ENCODE results near the gene LMBRD2. TPM values are rescaled to one million over a fixed set of nuclear protein-coding genes. Genes with fewer than 3 reads are reported as not detected.

LMBRD2 gene
- polyA plus RNA-seq, 1 donor (not counting 4 experiments of a cell fraction or from before 2014, with no cell fraction given): 4.7 TPM

DNA sequence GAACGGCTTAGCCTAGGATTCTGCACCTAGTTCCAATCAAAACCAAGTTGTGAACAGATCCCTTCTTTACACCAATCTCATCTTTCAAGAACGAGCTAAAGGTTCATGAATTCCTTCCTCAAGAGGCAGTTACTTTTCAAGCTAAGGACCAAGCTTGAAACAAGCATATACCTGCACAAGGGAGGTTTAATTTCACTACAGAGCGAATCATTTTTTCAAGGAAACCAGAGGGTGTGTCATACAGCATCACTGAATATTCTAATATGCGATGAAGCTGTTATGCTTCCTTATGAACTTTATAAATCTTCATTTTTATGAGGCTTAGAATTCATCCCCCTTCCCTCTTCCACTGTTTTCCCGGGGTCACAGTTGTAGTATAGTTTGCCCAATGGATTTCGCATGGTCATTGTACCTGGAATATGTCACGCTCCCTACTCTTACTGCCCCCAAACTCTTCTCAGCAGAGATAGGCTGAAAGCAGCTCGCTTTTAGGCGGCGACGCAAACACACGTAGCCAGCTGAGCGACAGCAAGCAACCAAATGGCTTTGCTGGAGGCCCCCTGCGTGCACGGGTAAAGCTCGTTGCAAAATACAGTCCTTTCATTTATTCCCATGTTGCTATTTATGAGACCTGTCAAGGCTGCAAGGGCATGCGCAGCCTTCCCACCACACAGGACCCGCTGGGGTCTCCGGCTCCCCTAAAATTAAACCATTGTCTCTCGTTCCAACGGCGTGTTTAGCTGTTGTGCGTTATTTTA is 832 bp downstream of the LMBRD2 start:
- dilution Hi-C loops (cut with MboI; ENCODE audit: extremely low pct_ligation_motif_present, low sequenced_read_pairs): no loop called here
- no peak for FAIRE-seq

GRCh38 chr5:36147681-36148080 is 4.0 kb downstream of the LMBRD2 start:
- no peak overlapping the region for H3K4me2 ChIP-seq (ENCODE audit: control insufficient read depth, extremely low read depth, insufficient read depth, low read depth, low read length)
- H4K20me1 ChIP-seq (ENCODE audit: control insufficient read depth, extremely low read depth, insufficient read depth, low read length): no peaks in the 10 kb centered on the region
- DNase-seq (ENCODE audit: low read depth, low spot score) (no peak), FAIRE-seq (no peak)
- no peak overlapping the region for H3K9ac ChIP-seq (ENCODE audit: control insufficient read depth, extremely low read depth, insufficient read depth, low read length)
- no peaks in the 10 kb centered on the region for H3K9me1 ChIP-seq (ENCODE audit: control insufficient read depth, extremely low read depth, insufficient read depth, low read length)
- TF ChIP-seq CTCF (optimal IDR thresholded peaks at IDR 0.05 in 1 of 3, IDR thresholded peaks at IDR 0.05 in 1 of 3, conservative IDR thresholded peaks at IDR 0.05 in 1 of 3; ENCODE audit: extremely low read depth in 1 of 3, insufficient read depth in 2 of 3, low read length in 3 of 3) (no peak), EZH2 (IDR thresholded peaks at IDR 0.05; ENCODE audit: low read length) (no peak)
- H3K27ac ChIP-seq (ENCODE audit: control insufficient read depth, insufficient read depth, low read length): no peak overlapping the region
- no peaks in the 10 kb centered on the region for H3K27me3 ChIP-seq (ENCODE audit: control insufficient read depth, extremely low read depth, insufficient read depth, low read length)
- H3K79me2 ChIP-seq (ENCODE audit: control insufficient read depth, insufficient read depth, low read length): peaks cover 11% of the 10 kb centered on the region
- no peaks in the 10 kb centered on the region for H3K9me3 ChIP-seq (ENCODE audit: control insufficient read depth, low read depth, low read length)
- dilution Hi-C loops (cut with MboI; ENCODE audit: extremely low pct_ligation_motif_present, low sequenced_read_pairs): no loop called here
- no peak overlapping the region for H3K4me3 ChIP-seq (ENCODE audit: control insufficient read depth in 2 of 3, extremely low read depth in 1 of 3, insufficient read depth in 2 of 3, low read depth in 1 of 3, low read length in 3 of 3)
- no peak overlapping the region for H2AFZ ChIP-seq (ENCODE audit: control insufficient read depth, low read length)
- no peaks in the 10 kb centered on the region for H3K4me1 ChIP-seq (ENCODE audit: control insufficient read depth, extremely low read depth, insufficient read depth, low read length)
- no peaks in the 10 kb centered on the region for H3K36me3 ChIP-seq (ENCODE audit: control insufficient read depth in 2 of 2, extremely low read depth in 1 of 2, insufficient read depth in 2 of 2, low read length in 2 of 2)

More for the DNA sequence above, 832 bp downstream of the LMBRD2 start:
- peaks cover 0 to 3% of the 10 kb centered on the region in 2 experiments for H3K36me3 ChIP-seq (ENCODE audit: control insufficient read depth in 2 of 2, extremely low read depth in 1 of 2, insufficient read depth in 2 of 2, low read length in 2 of 2)
- H3K9me1 ChIP-seq (ENCODE audit: control insufficient read depth, extremely low read depth, insufficient read depth, low read length): no peaks in the 10 kb centered on the region
- H3K27me3 ChIP-seq (ENCODE audit: control insufficient read depth, extremely low read depth, insufficient read depth, low read length): no peaks in the 10 kb centered on the region
- H3K27ac ChIP-seq (ENCODE audit: control insufficient read depth, insufficient read depth, low read length): peak overlapping the region; percentile 60
- H3K79me2 ChIP-seq (ENCODE audit: control insufficient read depth, insufficient read depth, low read length): peaks cover 33% of the 10 kb centered on the region
- peak overlapping the region; percentile 72 to 95 (median 91) for H3K4me3 ChIP-seq (ENCODE audit: control insufficient read depth in 2 of 3, extremely low read depth in 1 of 3, insufficient read depth in 2 of 3, low read depth in 1 of 3, low read length in 3 of 3)
- no peaks in the 10 kb centered on the region for H4K20me1 ChIP-seq (ENCODE audit: control insufficient read depth, extremely low read depth, insufficient read depth, low read length)
- peak overlapping the region; percentile 90 for H3K4me2 ChIP-seq (ENCODE audit: control insufficient read depth, extremely low read depth, insufficient read depth, low read depth, low read length)
- peak in 2 of 3 experiments; percentile 2 to 28 for TF ChIP-seq CTCF (optimal IDR thresholded peaks at IDR 0.05 in 1 of 3, IDR thresholded peaks at IDR 0.05 in 1 of 3, conservative IDR thresholded peaks at IDR 0.05 in 1 of 3; ENCODE audit: extremely low read depth in 1 of 3, insufficient read depth in 2 of 3, low read length in 3 of 3)
- no peak for TF ChIP-seq EZH2 (IDR thresholded peaks at IDR 0.05; ENCODE audit: low read length)
- no peak for DNase-seq (ENCODE audit: low read depth, low spot score)
- no peaks in the 10 kb centered on the region for H3K9me3 ChIP-seq (ENCODE audit: control insufficient read depth, low read depth, low read length)
- H3K4me1 ChIP-seq (ENCODE audit: control insufficient read depth, extremely low read depth, insufficient read depth, low read length): peaks cover 13% of the 10 kb centered on the region
- peak overlapping the region; percentile 78 for H3K9ac ChIP-seq (ENCODE audit: control insufficient read depth, extremely low read depth, insufficient read depth, low read length)
- H2AFZ ChIP-seq (ENCODE audit: control insufficient read depth, low read length): peak overlapping the region; percentile 96

Measured in keratinocyte (primary cell).